H1 (cell line): ENCODE measurements around the gene AHDC1. TPM values are rescaled to one million over a fixed set of nuclear protein-coding genes. Genes with fewer than 3 reads are reported as not detected.

Experiments
- POU5F1 ChIP-seq: IDR thresholded peaks from 2 replicates; pipeline ENCODE4 v1.6.1; 2011; ENCODE audit warnings: low read depth, mild to moderate bottlenecking, low read length, moderate library complexity
- polyA plus RNA-seq, 7 experiments: library from polyadenylated mRNA; depleted of rRNA in 3 of 7; stranded (reverse) in 5 of 7; unstranded in 2 of 7; fragments of >200 nt in 5 of 7; fragments of 200-250 nt in 2 of 7; gene quantifications; 1 replicate in 5 of 7; 2 replicates in 1 of 7; 4 replicates in 1 of 7; pipeline versions ENCODE4 v1.2.1 to v1.2.3, GENCODE V29; 2011 to 2013; ENCODE audit warnings: missing spikeins in 2 of 7, mixed read lengths in 2 of 7
- total RNA-seq: library from RNA; stranded (reverse); fragmentation: NEBNext Ultra II Directional; extraction: Animal tissue kit (Norgen Biotek cat#: 25700); gene quantifications from 2 replicates; pipeline ENCODE4 v1.2.1, GENCODE V29; 2021

The AHDC1 gene
- total and polyA plus RNA-seq, 2 of the 8 experiments (the other 6 are each of a cell fraction or from before 2014, with no cell fraction given) = 4.4 to 35.1 TPM

GRCh38 chr1:27551170-27551952 is 52.6 kb downstream of the AHDC1 start (continued):
- TF ChIP-seq POU5F1 = no peak
